K562 (cell line): ENCODE results near the gene TAOK2. TPM values are rescaled to one million over a fixed set of nuclear protein-coding genes. Genes with fewer than 3 reads are reported as not detected.

Experiments used
- CCNT2 ChIP-seq: IDR thresholded peaks from 2 replicates; pipeline ENCODE4 v1.6.1; 2011; ENCODE audit warnings: borderline replicate concordance, low read depth, mild to moderate bottlenecking, moderate library complexity, mixed read lengths, low read length; ENCODE audit not compliant: insufficient read length; ENCODE audit errors: extremely low read depth
- FOXK2 ChIP-seq, 2 experiments: fragments of 450-650 bp; IDR thresholded peaks in 1 of 2; conservative IDR thresholded peaks in 1 of 2; 2 replicates each; pipeline ENCODE4 v1.6.1; 2016; ENCODE audit warnings: low read depth in 2 of 2, mild to moderate bottlenecking in 1 of 2
- KDM2B ChIP-seq: fragments of 250-450 bp; sonication (Bioruptor Pico); IDR thresholded peaks from 2 replicates; pipeline ENCODE4 v1.8.0; 2021; ENCODE audit warnings: mild to moderate bottlenecking, moderate library complexity
- MCM3 ChIP-seq: fragments of 450-650 bp; IDR thresholded peaks from 2 replicates; pipeline ENCODE4 v1.6.1; 2016
- NCOA1 ChIP-seq: fragments of 450-650 bp; IDR thresholded peaks from 2 replicates; pipeline ENCODE4 v1.6.1; 2016; ENCODE audit warnings: low read depth
- POLR2AphosphoS5 ChIP-seq: IDR thresholded peaks from 2 replicates; pipeline ENCODE4 v1.6.1; 2011; ENCODE audit warnings: mild to moderate bottlenecking, low read depth, low read length, moderate library complexity; ENCODE audit not compliant: control insufficient read depth, insufficient read depth
- POLR2G ChIP-seq: fragments of 200-400 bp; formaldehyde crosslinking; IDR thresholded peaks from 2 replicates; pipeline ENCODE4 v1.6.1; 2017; ENCODE audit warnings: low read depth, mild to moderate bottlenecking, antibody characterized with exemption, low read length, moderate library complexity
- SAP30 ChIP-seq: fragments of 200-600 bp; sonication (generic); IDR thresholded peaks from 2 replicates; pipeline ENCODE4 v1.6.1; 2012; ENCODE audit warnings: borderline replicate concordance, low read depth, mild to moderate bottlenecking, moderate library complexity, low read length, control low read depth, inconsistent platforms; ENCODE audit not compliant: insufficient read depth, poor library complexity, severe bottlenecking
- SMAD2 ChIP-seq: fragments of 150-350 bp; IDR thresholded peaks from 2 replicates; pipeline ENCODE4 v1.6.1; 2014; ENCODE audit warnings: low read depth, mild to moderate bottlenecking, low read length
- TAF1 ChIP-seq: IDR thresholded peaks from 2 replicates; pipeline ENCODE4 v1.6.1; 2011; ENCODE audit warnings: mild to moderate bottlenecking, low read length, moderate library complexity; ENCODE audit not compliant: insufficient read depth, control insufficient read depth, severe bottlenecking; ENCODE audit errors: extremely low read depth
- TCFL5 ChIP-seq: fragments of 250-450 bp; sonication (Bioruptor Pico); conservative IDR thresholded peaks from 2 replicates; pipeline ENCODE4 v1.6.1; 2021; ENCODE audit warnings: mild to moderate bottlenecking, moderate library complexity, matching md5 sums
- ZBTB11 ChIP-seq, 3 experiments: fragments of 200-800 bp in 1 of 3; fragments of 250-450 bp in 1 of 3; fragments of 450-650 bp in 1 of 3; sonication (Bioruptor Pico) in 1 of 3; sonication (Bioruptor generic) in 1 of 3; formaldehyde crosslinking in 1 of 3; IDR thresholded peaks; 2 replicates each; pipeline versions ENCODE4 v1.6.1 to v1.8.0; 2016 to 2022; ENCODE audit warnings: mild to moderate bottlenecking in 2 of 3, missing genetic modification characterization in 2 of 3, missing compliant biosample characterization in 1 of 3, moderate library complexity in 1 of 3
- ZBTB17 ChIP-seq: fragments of 450-650 bp; formaldehyde crosslinking; IDR thresholded peaks from 2 replicates; pipeline ENCODE4 v1.4.0; 2020; ENCODE audit warnings: mild to moderate bottlenecking
- ZNF197 ChIP-seq: fragments of 200-800 bp; sonication (Bioruptor generic); IDR thresholded peaks from 2 replicates; pipeline ENCODE4 v1.6.1; 2016; ENCODE audit warnings: low read depth, missing genetic modification characterization, missing compliant biosample characterization
- polyA plus RNA-seq, 8 experiments: library from polyadenylated mRNA; depleted of rRNA in 4 of 8; stranded (reverse) in 5 of 8; unstranded in 3 of 8; fragments of >200 nt; fragmentation: Nextera tagmentation in 2 of 8; fragmentation: Illumina TruSeq in 1 of 8; extraction: Ambion mirVana in 2 of 8; extraction: Trizol in 1 of 8; gene quantifications; 2 replicates each; pipeline versions ENCODE4 v1.2.1 to v1.2.3, GENCODE V29; 2011 to 2014; ENCODE audit warnings: inconsistent platforms in 1 of 8, missing spikeins in 1 of 8
- total RNA-seq, 7 experiments: library from RNA; depleted of rRNA in 6 of 7; stranded (reverse); fragments of >200 nt in 6 of 7; fragmentation: Illumina TruSeq in 2 of 7; extraction: Trizol in 2 of 7; gene quantifications; 2 replicates each; pipeline versions ENCODE4 v1.2.1 to v1.2.3, GENCODE V29; 2011 to 2021; ENCODE audit warnings: low replicate concordance in 1 of 7
- TF ChIP-seq, protein P1 (sequence below): IDR thresholded peaks from 2 replicates; pipeline ENCODE4 v1.6.1; 2012; ENCODE audit warnings: low read depth, low read length, improper control_type of control experiment, borderline replicate concordance
- TF ChIP-seq, protein P2 (sequence below), 2 experiments: fragments of 450-650 bp; conservative IDR thresholded peaks; 2 replicates each; pipeline ENCODE4 v1.6.1; 2017; ENCODE audit warnings: mild to moderate bottlenecking in 2 of 2, moderate library complexity in 2 of 2
- TF ChIP-seq, protein P3 (sequence below), 3 experiments: IDR thresholded peaks in 2 of 3; conservative IDR thresholded peaks in 1 of 3; 2 replicates each; pipeline ENCODE4 v1.5.1; 2011 to 2012; ENCODE audit warnings: low read length in 3 of 3, mild to moderate bottlenecking in 3 of 3, control low read depth in 2 of 3, improper control_type of control experiment in 1 of 3, inconsistent platforms in 1 of 3, low read depth in 1 of 3, mixed read lengths in 1 of 3, moderate library complexity in 1 of 3; ENCODE audit not compliant: insufficient read depth in 2 of 3

TAOK2 gene
- total and polyA plus RNA-seq, 9 of the 15 experiments (the other 6 are each of a cell fraction or from before 2014, with no cell fraction given) = 0.10 to 41.8 (median 13.7) TPM

- TF ChIP-seq, protein P1, sequence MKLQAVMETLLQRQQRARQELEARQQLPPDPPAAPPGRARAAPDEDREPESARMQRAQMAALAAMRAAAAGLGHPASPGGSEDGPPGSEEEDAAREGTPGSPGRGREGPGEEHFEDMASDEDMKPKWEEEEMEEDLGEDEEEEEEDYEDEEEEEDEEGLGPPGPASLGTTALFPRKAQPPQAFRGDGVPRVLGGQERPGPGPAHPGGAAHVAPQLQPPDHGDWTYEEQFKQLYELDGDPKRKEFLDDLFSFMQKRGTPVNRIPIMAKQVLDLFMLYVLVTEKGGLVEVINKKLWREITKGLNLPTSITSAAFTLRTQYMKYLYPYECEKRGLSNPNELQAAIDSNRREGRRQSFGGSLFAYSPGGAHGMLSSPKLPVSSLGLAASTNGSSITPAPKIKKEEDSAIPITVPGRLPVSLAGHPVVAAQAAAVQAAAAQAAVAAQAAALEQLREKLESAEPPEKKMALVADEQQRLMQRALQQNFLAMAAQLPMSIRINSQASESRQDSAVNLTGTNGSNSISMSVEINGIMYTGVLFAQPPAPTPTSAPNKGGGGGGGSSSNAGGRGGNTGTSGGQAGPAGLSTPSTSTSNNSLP = no peak
- TF ChIP-seq KDM2B (CRISPR knock-in tag) (no peak), POLR2AphosphoS5 (no peak), ZBTB17 (no peak), CCNT2 (no peak), ZBTB11 (CRISPR knock-in tag; IDR thresholded peaks at IDR 0.05) (no peak; a peak in 1 of 6 replicates), SMAD2 (no peak), ZNF197 (CRISPR knock-in tag) (0 out of 2 replicates have a peak, but pooled peaks have one; percentile 31), NCOA1 (no peak), POLR2G (peak; percentile 89), TAF1 (peak; percentile 44), SAP30 (peak; percentile 88), MCM3 (no peak), TCFL5 (no peak), FOXK2 (conservative IDR thresholded peaks at IDR 0.05 in 1 of 2, IDR thresholded peaks at IDR 0.05 in 1 of 2; ENCODE audit: low read depth in 2 of 2) (no peak)
- TF ChIP-seq, protein P2, sequence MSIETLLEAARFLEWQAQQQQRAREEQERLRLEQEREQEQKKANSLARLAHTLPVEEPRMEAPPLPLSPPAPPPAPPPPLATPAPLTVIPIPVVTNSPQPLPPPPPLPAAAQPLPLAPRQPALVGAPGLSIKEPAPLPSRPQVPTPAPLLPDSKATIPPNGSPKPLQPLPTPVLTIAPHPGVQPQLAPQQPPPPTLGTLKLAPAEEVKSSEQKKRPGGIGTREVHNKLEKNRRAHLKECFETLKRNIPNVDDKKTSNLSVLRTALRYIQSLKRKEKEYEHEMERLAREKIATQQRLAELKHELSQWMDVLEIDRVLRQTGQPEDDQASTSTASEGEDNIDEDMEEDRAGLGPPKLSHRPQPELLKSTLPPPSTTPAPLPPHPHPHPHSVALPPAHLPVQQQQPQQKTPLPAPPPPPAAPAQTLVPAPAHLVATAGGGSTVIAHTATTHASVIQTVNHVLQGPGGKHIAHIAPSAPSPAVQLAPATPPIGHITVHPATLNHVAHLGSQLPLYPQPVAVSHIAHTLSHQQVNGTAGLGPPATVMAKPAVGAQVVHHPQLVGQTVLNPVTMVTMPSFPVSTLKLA (conservative IDR thresholded peaks at IDR 0.05) = peak; percentile 94 to 95
- TF ChIP-seq, protein P3, sequence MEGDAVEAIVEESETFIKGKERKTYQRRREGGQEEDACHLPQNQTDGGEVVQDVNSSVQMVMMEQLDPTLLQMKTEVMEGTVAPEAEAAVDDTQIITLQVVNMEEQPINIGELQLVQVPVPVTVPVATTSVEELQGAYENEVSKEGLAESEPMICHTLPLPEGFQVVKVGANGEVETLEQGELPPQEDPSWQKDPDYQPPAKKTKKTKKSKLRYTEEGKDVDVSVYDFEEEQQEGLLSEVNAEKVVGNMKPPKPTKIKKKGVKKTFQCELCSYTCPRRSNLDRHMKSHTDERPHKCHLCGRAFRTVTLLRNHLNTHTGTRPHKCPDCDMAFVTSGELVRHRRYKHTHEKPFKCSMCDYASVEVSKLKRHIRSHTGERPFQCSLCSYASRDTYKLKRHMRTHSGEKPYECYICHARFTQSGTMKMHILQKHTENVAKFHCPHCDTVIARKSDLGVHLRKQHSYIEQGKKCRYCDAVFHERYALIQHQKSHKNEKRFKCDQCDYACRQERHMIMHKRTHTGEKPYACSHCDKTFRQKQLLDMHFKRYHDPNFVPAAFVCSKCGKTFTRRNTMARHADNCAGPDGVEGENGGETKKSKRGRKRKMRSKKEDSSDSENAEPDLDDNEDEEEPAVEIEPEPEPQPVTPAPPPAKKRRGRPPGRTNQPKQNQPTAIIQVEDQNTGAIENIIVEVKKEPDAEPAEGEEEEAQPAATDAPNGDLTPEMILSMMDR (IDR thresholded peaks at IDR 0.05 in 2 of 3, conservative IDR thresholded peaks at IDR 0.05 in 1 of 3; ENCODE audit: insufficient read depth in 2 of 3, low read depth in 1 of 3, low read length in 3 of 3) = 0 out of 6 replicates have a peak, but pooled peaks of 1 of the 3 experiments have one; percentile 0
Observed at GRCh38 chr16:29995324-29995910, 21.7 kb downstream of the TAOK2 start, which contains the start of gene HIRIP3 (continued).
